Measurements from ENCODE around the gene SLC16A2. TPM values are rescaled to one million over a fixed set of nuclear protein-coding genes. Genes with fewer than 3 reads are reported as not detected.
A peak's percentile ranks its signal among the peaks of the same experiment; 100 is the strongest.

SLC16A2 gene
- total RNA-seq, 4 donors from 2014 or later: 6.4 to 12.1 (median 9.4) TPM

GRCh38 chrX:74389016-74389722 lies 32.1 kb upstream of the SLC16A2 start:
- no peak overlapping the region for H3K27ac ChIP-seq
- no peaks in the 10 kb centered on the region for H3K9me3 ChIP-seq
- H3K27me3 ChIP-seq: no peaks in the 10 kb centered on the region
- 53 to 100% methylated on average over 1 to 2 of the region's 2 CpGs for WGBS, 2 donors (ENCODE audit: low coverage in 1 of 2)
- H3K36me3 ChIP-seq: no peaks in the 10 kb centered on the region
- no peak for ATAC-seq
- no peak overlapping the region for H3K4me3 ChIP-seq
- TF ChIP-seq POLR2A (IDR thresholded peaks at IDR 0.05): no peak
- no peak for TF ChIP-seq POLR2AphosphoS5 (IDR thresholded peaks at IDR 0.05)
- TF ChIP-seq EP300 (IDR thresholded peaks at IDR 0.05): no peak
- no peak for TF ChIP-seq CTCF (IDR thresholded peaks at IDR 0.05)
- no peaks in the 10 kb centered on the region for H3K4me1 ChIP-seq

GRCh38 chrX:74395556-74395955 lies 25.7 kb upstream of the SLC16A2 start:
- no peak for ATAC-seq
- Histone ChIP-seq H3K4me3 (no peak overlapping the region), H3K4me1 (no peaks in the 10 kb centered on the region), H3K36me3 (no peaks in the 10 kb centered on the region), H3K9me3 (no peaks in the 10 kb centered on the region), H3K27ac (no peak overlapping the region), H3K27me3 (no peaks in the 10 kb centered on the region)
- no peak for TF ChIP-seq CTCF (IDR thresholded peaks at IDR 0.05)
- TF ChIP-seq POLR2AphosphoS5 (IDR thresholded peaks at IDR 0.05): no peak
- TF ChIP-seq EP300 (IDR thresholded peaks at IDR 0.05): no peak
- TF ChIP-seq POLR2A (IDR thresholded peaks at IDR 0.05): no peak
- WGBS, 2 donors (ENCODE audit: low coverage in 1 of 2): 100% methylated on average over 1 of the region's 1 CpG; no CpG with 5 or more reads in 1 of the 2 donors

- no peak overlapping the region for H3K4me3 ChIP-seq
- no peak for ATAC-seq
- TF ChIP-seq EP300 (IDR thresholded peaks at IDR 0.05) (no peak), CTCF (IDR thresholded peaks at IDR 0.05) (no peak), POLR2AphosphoS5 (IDR thresholded peaks at IDR 0.05) (no peak), POLR2A (IDR thresholded peaks at IDR 0.05) (no peak)
- no peaks in the 10 kb centered on the region for H3K36me3 ChIP-seq
- no peak overlapping the region for H3K27ac ChIP-seq
- H3K27me3 ChIP-seq: no peaks in the 10 kb centered on the region
- no peaks in the 10 kb centered on the region for H3K4me1 ChIP-seq
- 33% methylated on average over 1 of the region's 2 CpGs; no CpG with 5 or more reads in 1 of the 2 donors for WGBS, 2 donors (ENCODE audit: low coverage in 1 of 2)
- no peaks in the 10 kb centered on the region for H3K9me3 ChIP-seq
Observed at GRCh38 chrX:74405973-74406489, 15.3 kb upstream of the SLC16A2 start.

GRCh38 chrX:74408304-74408703 lies 13.0 kb upstream of the SLC16A2 start:
- H3K9me3 ChIP-seq: no peaks in the 10 kb centered on the region
- H3K27me3 ChIP-seq: no peaks in the 10 kb centered on the region
- ATAC-seq: no peak
- no peak overlapping the region for H3K27ac ChIP-seq
- no peaks in the 10 kb centered on the region for H3K4me1 ChIP-seq
- H3K36me3 ChIP-seq: no peaks in the 10 kb centered on the region
- TF ChIP-seq POLR2A (IDR thresholded peaks at IDR 0.05) (no peak), POLR2AphosphoS5 (IDR thresholded peaks at IDR 0.05) (no peak), EP300 (IDR thresholded peaks at IDR 0.05) (no peak)
- 85 to 100% methylated on average over 1 of the region's 1 CpG for WGBS, 2 donors (ENCODE audit: low coverage in 1 of 2)
- no peak overlapping the region for H3K4me3 ChIP-seq

- WGBS, 2 donors (ENCODE audit: low coverage in 1 of 2): no CpG with 5 or more reads among the region's 20 CpGs
Observed at GRCh38 chrX:74419864-74420195, 1.5 kb upstream of the SLC16A2 start.

More at GRCh38 chrX:74419864-74420195, 1.5 kb upstream of the SLC16A2 start:
- no peak for ATAC-seq
- Histone ChIP-seq H3K27me3 (no peaks in the 10 kb centered on the region), H3K9me3 (no peaks in the 10 kb centered on the region), H3K36me3 (no peaks in the 10 kb centered on the region), H3K4me1 (peaks cover 0 to 25% (median 3%) of the 10 kb centered on the region in 3 donors), H3K27ac (peak overlapping the region; percentile 91 to 97 (median 92)), H3K4me3 (peak overlapping the region; percentile 62 to 80)
- TF ChIP-seq POLR2AphosphoS5 (IDR thresholded peaks at IDR 0.05): no peak
- TF ChIP-seq POLR2A (IDR thresholded peaks at IDR 0.05): no peak
- no peak for TF ChIP-seq EP300 (IDR thresholded peaks at IDR 0.05)
- no peak for TF ChIP-seq CTCF (IDR thresholded peaks at IDR 0.05)

Measured in gastroesophageal sphincter (tissue), 4 donors.